HG03521 (cell line): ENCODE data around the gene GNB1.

Experiments used
- ATAC-seq: cut with Tn5 transposase; IDR thresholded peaks from one replicate; pipeline ENCODE4 v1.9.1; 2021; ENCODE audit warnings: mild to moderate bottlenecking, moderate library complexity; ENCODE audit not compliant: unreplicated experiment

Gene GNB1

GRCh38 chr1:1910651-1911331 lies 19.9 kb upstream of the GNB1 start:
- no peak for ATAC-seq

- no peak for ATAC-seq
Observed at GRCh38 chr1:1910033-1910465, 19.2 kb upstream of the GNB1 start.

DNA sequence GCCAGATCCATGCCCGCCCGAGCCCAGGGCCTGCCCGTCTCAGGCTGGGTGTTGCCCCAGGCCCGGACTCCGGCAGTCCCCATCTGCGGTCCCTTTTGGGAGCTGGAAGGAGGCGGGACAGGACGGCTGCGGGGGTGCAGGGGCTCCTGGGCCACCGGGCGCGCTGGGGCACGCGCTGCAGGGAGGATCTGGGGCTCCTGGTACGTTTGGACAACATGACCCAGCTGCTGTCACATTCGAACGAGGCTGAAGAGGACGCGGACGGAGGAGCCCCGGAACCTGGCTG lies 17.6 kb upstream of the GNB1 start:
- no peak for ATAC-seq

DNA sequence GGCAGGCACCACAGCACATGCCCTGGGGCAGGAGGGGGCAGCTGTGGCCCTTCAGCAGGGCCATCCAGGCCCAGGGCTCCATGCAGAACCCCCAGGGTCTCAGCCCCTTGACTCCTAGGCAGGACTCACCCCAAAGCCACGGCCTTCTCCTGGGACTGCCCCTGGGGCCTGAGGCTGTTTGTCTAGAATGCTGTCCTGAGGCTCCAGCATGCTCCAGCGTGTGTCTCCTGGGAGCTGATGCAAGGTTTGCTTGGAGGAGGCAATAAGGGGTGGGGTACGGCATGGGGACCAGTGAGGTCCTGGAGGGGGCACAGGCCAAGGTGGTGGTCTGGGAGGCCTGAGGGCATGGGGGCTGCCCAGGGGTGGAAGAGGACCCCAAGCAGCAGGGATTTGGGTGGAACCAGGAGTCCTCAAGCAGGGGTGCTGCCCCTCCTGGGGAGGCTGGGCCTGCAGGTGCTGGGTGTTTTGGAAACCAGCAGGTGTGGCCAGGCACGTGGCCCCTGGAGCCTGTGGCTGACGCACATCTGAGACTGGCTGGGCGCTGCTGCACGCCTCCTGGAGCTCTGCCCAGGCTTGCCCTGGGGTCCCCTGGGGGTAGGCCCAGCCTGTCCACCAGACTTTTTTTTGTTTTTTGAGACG lies 16.3 kb upstream of the GNB1 start:
- ATAC-seq = no peak

GRCh38 chr1:1906185-1907097 lies 15.6 kb upstream of the GNB1 start:
- no peak for ATAC-seq

GRCh38 chr1:1903224-1903623 lies 12.3 kb upstream of the GNB1 start:
- no peak for ATAC-seq

DNA sequence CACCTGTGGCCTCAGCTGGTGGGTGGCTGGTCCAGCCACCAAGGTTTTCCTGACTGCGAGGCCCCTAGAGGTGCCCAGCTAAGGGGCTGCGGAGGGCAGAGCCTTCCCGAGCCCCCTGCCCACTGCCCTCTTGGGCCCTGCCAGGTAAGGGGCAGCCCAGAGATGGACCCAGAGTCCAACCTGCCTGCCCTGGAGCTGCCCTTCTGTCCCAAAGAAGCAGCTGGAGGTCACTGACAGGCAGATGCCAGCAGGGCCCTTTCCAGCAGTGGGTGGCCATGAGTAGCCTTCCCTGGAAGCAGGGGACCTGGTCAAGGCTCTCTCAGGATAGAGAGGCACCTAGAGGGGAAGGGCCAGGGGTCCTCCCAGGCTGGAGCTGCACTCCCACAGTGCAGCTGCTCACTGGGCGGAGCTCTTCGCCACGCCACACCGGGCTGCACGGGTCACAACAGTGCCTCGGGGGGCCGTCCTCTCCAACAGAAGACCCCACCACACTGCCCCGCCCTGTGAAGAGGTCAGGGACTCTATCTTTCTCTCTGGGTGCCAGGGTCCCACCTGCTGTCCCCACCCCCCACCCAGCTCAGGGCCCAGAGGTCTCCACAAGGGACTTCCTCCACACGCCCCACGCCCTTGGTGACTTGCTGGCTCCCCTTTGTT lies 10.9 kb upstream of the GNB1 start:
- no peak for ATAC-seq

DNA sequence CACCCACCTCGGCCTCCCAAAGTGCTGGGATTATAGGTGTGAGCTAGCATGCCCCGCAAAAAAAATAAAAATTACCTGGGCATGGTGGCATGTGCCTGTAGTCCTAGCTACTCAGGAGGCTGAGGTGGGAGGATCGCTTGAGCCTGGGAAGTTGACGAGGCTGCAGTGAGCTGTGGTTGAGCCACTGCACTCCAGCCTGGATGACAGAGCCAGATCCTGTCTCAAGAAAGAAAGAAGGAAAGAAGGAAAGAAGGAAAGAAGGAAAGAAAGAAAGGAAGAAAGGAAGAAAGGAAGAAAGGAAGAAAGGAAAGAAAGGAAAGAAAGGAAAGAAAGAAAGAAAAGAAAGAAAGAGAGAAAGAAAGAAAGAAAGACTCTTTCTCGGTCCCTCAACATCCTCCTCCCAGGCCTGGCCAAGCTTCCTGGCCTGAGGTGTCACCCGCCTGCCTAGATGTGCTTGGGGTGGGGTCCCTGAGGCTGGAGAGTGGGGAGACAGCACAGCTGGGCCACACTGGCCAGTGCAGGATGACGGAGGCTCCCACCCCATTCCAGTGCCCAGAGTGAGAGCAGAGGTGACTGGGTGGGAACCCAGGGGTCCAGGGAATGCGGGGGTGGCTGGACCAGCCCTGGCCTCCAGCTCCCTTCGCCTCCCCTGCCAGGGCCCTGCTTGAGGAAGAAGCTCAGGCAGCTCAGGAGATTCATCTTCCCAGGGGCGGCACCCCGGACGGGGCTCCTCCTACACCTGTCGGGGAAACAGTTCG lies 10.2 kb upstream of the GNB1 start:
- no peak for ATAC-seq

- no peak for ATAC-seq
Observed at GRCh38 chr1:1899967-1900327, 9.1 kb upstream of the GNB1 start.

DNA sequence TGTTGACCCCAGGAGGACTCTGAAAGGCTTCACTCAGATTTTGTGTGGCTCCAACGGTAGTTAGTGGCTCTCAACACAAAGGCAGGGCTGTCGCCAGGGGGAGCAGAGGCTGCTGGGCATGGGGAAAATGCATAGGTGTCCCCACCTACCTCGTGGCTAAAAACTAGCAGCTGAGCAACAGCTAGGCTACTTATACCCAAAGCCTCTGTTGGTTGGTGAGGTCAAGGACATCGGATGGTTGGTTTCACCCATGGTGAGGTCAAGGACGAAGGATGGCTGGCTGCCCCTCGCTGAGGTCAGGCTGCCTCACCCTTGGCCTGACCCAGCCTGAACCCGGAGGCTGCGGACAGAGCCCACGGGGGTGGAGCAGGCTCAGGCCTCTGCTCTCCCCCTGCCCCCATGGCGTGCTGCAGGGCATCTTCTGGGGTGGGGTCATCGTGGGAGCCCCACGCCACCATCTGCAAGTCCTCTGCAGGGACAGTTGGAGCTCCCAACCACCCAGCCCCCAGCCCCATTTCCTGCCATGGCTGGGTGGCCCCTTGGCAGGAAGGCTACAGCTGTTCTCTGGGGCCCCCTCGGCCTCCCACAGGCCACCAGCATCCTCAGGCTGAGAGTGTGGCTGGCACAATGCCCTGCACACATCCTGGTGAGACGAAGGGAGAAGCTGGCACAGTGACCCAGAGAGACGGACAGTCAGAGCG lies 8.5 kb upstream of the GNB1 start:
- ATAC-seq = no peak

GRCh38 chr1:1898246-1898933 lies 7.5 kb upstream of the GNB1 start:
- no peak for ATAC-seq

DNA sequence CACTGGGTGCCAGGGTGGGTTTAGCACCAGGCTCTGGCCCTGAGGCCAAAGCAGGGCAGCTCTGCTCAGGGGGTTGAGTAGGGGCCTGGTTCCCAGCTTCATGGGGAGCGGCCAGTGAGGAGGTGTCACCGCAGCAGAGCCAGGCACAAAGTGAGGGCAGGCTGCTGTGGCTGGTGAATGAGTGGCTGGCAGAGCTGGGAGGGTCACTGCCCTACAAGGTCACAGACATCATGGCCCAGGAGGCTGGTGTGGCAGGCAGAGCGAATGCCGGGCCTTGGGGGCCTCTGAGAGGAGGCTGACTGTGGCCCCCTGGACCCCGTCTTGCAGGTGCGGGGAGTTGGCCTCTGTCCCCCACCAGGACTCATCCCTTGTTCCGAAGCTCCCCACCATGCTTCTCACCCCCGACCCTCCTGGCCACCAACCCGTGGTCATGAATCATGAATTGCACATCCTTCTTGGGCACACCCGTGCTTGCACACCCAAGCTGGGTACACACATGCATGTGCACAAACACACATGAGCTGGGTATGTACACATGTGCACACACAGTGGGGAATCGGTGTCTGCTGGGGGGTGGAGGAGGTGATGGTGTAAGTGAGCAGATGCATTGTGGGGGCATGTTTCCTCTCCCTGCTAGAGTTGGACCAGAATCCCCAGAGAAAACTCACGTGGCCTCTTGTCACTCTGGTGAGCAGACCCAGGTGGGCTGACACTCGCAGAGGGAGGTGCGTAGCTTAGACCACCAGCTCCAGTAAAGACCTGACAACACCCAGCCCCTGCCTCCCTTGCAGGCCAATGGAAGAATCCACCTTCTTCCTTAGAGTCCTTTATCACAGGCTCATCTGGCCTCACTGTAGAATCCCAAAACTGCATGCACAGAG lies 4.8 kb upstream of the GNB1 start:
- no peak for ATAC-seq

DNA sequence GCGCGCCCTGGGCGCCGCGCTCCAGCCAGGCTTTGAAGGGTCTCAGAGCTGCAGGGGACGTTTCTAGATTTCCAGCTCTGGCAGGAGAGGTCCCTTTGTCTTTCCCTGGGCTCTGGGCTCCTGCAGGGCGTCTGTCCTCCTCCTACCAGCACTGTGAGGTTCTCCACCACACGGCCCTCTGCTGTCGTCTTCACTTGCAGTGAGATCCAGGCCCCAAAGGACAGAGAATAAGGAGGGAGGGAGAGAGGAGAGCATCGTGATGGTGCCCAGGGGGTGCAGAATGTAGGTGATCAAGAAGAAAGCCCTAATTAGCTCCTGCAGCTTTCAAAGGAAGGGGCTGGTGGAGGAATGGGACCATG lies 4.2 kb upstream of the GNB1 start:
- no peak for ATAC-seq

- ATAC-seq = no peak
Observed at GRCh38 chr1:1894354-1895059, 3.6 kb upstream of the GNB1 start.

- no peak for ATAC-seq
Observed at GRCh38 chr1:1893997-1894353, 3.1 kb upstream of the GNB1 start.

DNA sequence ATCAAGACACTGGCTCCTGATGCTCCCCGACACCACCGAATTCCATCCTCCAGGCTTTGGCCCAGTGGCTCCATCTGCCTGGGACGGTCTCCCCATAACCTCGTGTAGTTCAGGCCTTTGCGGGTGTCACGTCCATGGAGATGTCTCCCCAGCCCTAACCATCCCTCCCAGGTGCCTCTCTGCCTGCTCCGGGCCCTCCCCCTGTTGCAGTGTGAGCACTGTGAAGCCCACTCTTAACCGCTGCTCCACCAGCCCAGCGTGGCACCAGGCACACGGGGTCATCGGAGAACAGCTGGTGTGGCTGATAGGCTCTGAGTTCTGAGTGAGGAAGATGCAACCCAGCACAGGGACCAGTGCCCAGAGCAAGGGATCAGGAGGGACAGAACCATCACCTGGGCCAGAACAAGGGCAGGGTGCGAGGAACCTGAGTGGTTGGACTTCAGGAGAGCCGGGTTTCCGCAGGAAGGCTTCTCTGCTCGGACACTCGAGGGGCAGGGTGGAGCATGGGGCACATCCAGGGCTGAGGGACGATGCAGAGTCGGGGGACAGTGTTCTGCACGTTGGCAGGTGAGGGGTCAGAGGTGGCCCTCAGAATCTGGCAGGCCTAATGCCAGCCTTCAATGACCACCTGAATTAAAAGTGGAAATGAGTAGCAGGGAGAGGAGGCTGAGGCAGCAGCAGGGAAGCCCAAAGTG lies 2.6 kb upstream of the GNB1 start:
- no peak for ATAC-seq

GRCh38 chr1:1892763-1893120 lies 1.9 kb upstream of the GNB1 start:
- no peak for ATAC-seq
